Hematopoietic multipotent progenitor cell (in vitro differentiated cells): ENCODE results near the gene RERE. TPM values are rescaled to one million over a fixed set of nuclear protein-coding genes. Genes with fewer than 3 reads are reported as not detected.

Experiments used
- DNase-seq, 3 donors: peaks; one replicate each; pipeline ENCODE4 v3.0.0-alpha.2; 2011 to 2015; ENCODE audit warnings: low read depth in 2 of 3, low spot score in 2 of 3
- small RNA-seq: library from RNA; depleted of rRNA; stranded (forward); fragments of <200 nt; gene quantifications from one replicate; pipeline ENCODE3, GENCODE V24; 2012
- total RNA-seq: library from RNA; depleted of rRNA; stranded (reverse); fragments of >200 nt; gene quantifications from one replicate; pipeline ENCODE4 v1.2.3, GENCODE V29; 2012

RERE gene
- total RNA-seq, 1 donor, result 61.9 TPM

GRCh38 chr1:8303141-8303540 is 514.3 kb downstream of the RERE start:
- no peak for DNase-seq

Small RNA genes lying within 50 kb of the gene (small RNA-seq; reads per million reads assigned to genes)
- not detected for gene MIR6728
- gene RF00019, result not detected
- not detected for gene RF00599

Other genes with a start within 250 kb of the RERE start
- gene ENO1, start 61.0 kb upstream of the RERE start, total RNA-seq, result 1,354 TPM
- gene CA6, start 128.2 kb upstream of the RERE start, total RNA-seq, result not detected
- gene SLC2A7, start 208.8 kb upstream of the RERE start, total RNA-seq, result not detected